ENCODE results near the gene ZNF780A. TPM values are rescaled to one million over a fixed set of nuclear protein-coding genes. Genes with fewer than 3 reads are reported as not detected.

ZNF780A gene
- 15.5 and 18.0 TPM in 2 replicates for polyA plus RNA-seq (2013)

DNA sequence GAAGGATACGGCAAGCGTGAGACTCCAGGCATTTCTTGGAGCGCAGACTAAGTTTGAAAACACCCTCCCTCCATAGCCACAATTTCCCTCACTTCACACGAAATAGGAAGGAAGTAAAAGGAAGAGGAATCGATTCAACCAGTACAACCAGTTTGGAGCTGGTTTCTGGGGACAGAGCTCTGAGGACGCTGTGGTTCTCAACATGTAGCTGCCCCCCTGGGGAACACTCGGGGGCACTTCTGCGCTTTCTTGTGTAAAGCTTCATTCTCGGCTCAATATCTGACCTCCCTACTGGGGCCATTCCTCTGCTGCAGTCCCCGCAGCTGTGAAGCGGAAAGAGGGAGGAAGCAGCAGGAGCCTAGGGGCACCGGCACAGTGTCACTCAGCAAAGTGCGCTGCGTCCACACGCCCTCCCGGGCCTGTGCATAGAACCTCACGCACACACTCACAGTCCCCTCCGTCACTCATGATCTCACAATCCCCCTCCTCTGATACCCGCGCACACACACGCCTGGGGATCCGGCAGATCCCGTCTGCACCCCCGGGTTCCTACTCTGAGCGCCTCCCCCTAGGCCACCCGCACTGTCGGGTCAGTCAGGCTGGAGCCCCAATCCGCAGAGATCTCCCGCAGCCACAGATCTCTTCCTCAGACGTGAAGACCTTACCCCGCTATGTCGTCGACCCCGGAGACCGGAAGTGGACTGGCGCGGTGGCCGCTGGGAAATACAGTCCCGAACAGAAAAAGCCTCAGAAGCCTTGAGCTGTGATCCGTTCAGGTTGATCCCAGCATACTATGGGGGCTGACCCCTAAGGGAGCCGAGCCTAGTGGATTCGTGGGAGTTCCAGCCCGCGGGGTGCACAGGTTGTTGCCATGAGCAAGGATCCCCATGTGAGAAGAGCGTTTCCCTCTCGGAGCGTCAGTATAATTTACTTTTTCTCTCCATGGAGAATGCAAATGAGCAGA lies at the start of gene ZNF780A:
Gene ZNF780A, minus strand, starts transcription at position 703 of the 964 bp plus-strand sequence. CDS start 6,190 bp downstream, outside the sequence.
- H3K4me1 ChIP-seq (ENCODE audit: control insufficient read depth in 1 of 2, insufficient read depth in 2 of 2, low read length in 2 of 2), result peaks cover 0 to 3% of the 10 kb centered on the region in 2 experiments
- H3K4me2 ChIP-seq (ENCODE audit: low read length), result peak within 1 kb of the TSS; percentile 92
- H2BK5ac ChIP-seq (ENCODE audit: low read depth, low read length, poor library complexity), result peak within 1 kb of the TSS; percentile 78
- H3K4ac ChIP-seq (ENCODE audit: low read depth, low read length), result peak within 1 kb of the TSS; percentile 22
- peak within 1 kb of the TSS; percentile 60 for H2BK120ac ChIP-seq (ENCODE audit: insufficient read depth, low read length, poor library complexity)
- H4K12ac ChIP-seq (ENCODE audit: low read depth, low read length), result peak within 1 kb of the TSS; percentile 61
- H3K36me3 ChIP-seq (ENCODE audit: control insufficient read depth in 1 of 2, insufficient read depth in 2 of 2, low read length in 2 of 2), result no peaks in the 10 kb centered on the region
- peak within 1 kb of the TSS; percentile 90 for H4K8ac ChIP-seq (ENCODE audit: low read depth, low read length)
- peaks cover 7% of the 10 kb centered on the region for H3K79me1 ChIP-seq (ENCODE audit: low read length)
- peak within 1 kb of the TSS; percentile 70 for H3K14ac ChIP-seq (ENCODE audit: low read length)
- peak within 1 kb of the TSS; percentile 65 for H4K91ac ChIP-seq (ENCODE audit: low read depth, low read length)
- no peaks in the 10 kb centered on the region for H3K9me3 ChIP-seq (ENCODE audit: insufficient read depth, low read depth, low read length)
- peak within 1 kb of the TSS; percentile 71 for H3K18ac ChIP-seq (ENCODE audit: low read length)
- peak within 1 kb of the TSS; percentile 78 for H3K27ac ChIP-seq (ENCODE audit: low read depth, low read length)
- no peaks in the 10 kb centered on the region for H3K27me3 ChIP-seq (ENCODE audit: insufficient read depth, low read length)
- no peak within 1 kb of the TSS for H2BK12ac ChIP-seq (ENCODE audit: low read length)
- peak within 1 kb of the TSS; percentile 73 for H3K9ac ChIP-seq (ENCODE audit: low read length)
- DNase-seq, result peak; percentile 62 to 70
- peak within 1 kb of the TSS; percentile 7 for H2AK5ac ChIP-seq (ENCODE audit: low read length)
- WGBS (ENCODE audit: extremely low coverage, insufficient coverage, insufficient read length), result no CpG with 5 or more reads among the region's 47 CpGs
- H3K23ac ChIP-seq (ENCODE audit: low read length), result no peak within 1 kb of the TSS
- H2AFZ ChIP-seq (ENCODE audit: insufficient read depth, low read length, poor library complexity), result peak within 1 kb of the TSS; percentile 76
- peaks cover 5% of the 10 kb centered on the region for H3K79me2 ChIP-seq (ENCODE audit: control insufficient read depth, insufficient read depth, low read length, poor library complexity)
- H3K4me3 ChIP-seq (ENCODE audit: low read depth, low read length), result peak within 1 kb of the TSS; percentile 84

- no peak overlapping the region for H2AFZ ChIP-seq (ENCODE audit: insufficient read depth, low read length, poor library complexity)
- no peak overlapping the region for H2AK5ac ChIP-seq (ENCODE audit: low read length)
- no peaks in the 10 kb centered on the region for H3K36me3 ChIP-seq (ENCODE audit: control insufficient read depth in 1 of 2, insufficient read depth in 2 of 2, low read length in 2 of 2)
- no peak overlapping the region for H3K18ac ChIP-seq (ENCODE audit: low read length)
- no peak overlapping the region for H2BK5ac ChIP-seq (ENCODE audit: low read depth, low read length, poor library complexity)
- no peak overlapping the region for H3K23ac ChIP-seq (ENCODE audit: low read length)
- no peaks in the 10 kb centered on the region for H3K27me3 ChIP-seq (ENCODE audit: insufficient read depth, low read length)
- no peak overlapping the region for H4K8ac ChIP-seq (ENCODE audit: low read depth, low read length)
- no peak overlapping the region for H3K4me3 ChIP-seq (ENCODE audit: low read depth, low read length)
- no peaks in the 10 kb centered on the region for H3K9me3 ChIP-seq (ENCODE audit: insufficient read depth, low read depth, low read length)
- DNase-seq, result peak in 1 of 2 donors; percentile 76
- no peak overlapping the region for H2BK120ac ChIP-seq (ENCODE audit: insufficient read depth, low read length, poor library complexity)
- H3K79me1 ChIP-seq (ENCODE audit: low read length), result no peaks in the 10 kb centered on the region
- H3K4ac ChIP-seq (ENCODE audit: low read depth, low read length), result no peak overlapping the region
- H3K4me2 ChIP-seq (ENCODE audit: low read length), result no peak overlapping the region
- no peak overlapping the region for H3K14ac ChIP-seq (ENCODE audit: low read length)
- no peaks in the 10 kb centered on the region for H3K79me2 ChIP-seq (ENCODE audit: control insufficient read depth, insufficient read depth, low read length, poor library complexity)
- H3K27ac ChIP-seq (ENCODE audit: low read depth, low read length), result no peak overlapping the region
- no CpG with 5 or more reads among the region's 7 CpGs for WGBS (ENCODE audit: extremely low coverage, insufficient coverage, insufficient read length)
- H3K4me1 ChIP-seq (ENCODE audit: control insufficient read depth in 1 of 2, insufficient read depth in 2 of 2, low read length in 2 of 2), result no peaks in the 10 kb centered on the region
- H2BK12ac ChIP-seq (ENCODE audit: low read length), result no peak overlapping the region
- no peak overlapping the region for H3K9ac ChIP-seq (ENCODE audit: low read length)
- no peak overlapping the region for H4K12ac ChIP-seq (ENCODE audit: low read depth, low read length)
- H4K91ac ChIP-seq (ENCODE audit: low read depth, low read length), result no peak overlapping the region
Observed at GRCh38 chr19:40139533-40140287, 49.0 kb upstream of the ZNF780A start.

GRCh38 chr19:40136818-40137217 lies 46.1 kb upstream of the ZNF780A start:
- no peak overlapping the region for H3K9ac ChIP-seq (ENCODE audit: low read length)
- no peak overlapping the region for H4K91ac ChIP-seq (ENCODE audit: low read depth, low read length)
- no peak overlapping the region for H3K18ac ChIP-seq (ENCODE audit: low read length)
- no peak overlapping the region for H3K27ac ChIP-seq (ENCODE audit: low read depth, low read length)
- H2BK120ac ChIP-seq (ENCODE audit: insufficient read depth, low read length, poor library complexity), result no peak overlapping the region
- H3K4me2 ChIP-seq (ENCODE audit: low read length), result no peak overlapping the region
- H3K79me1 ChIP-seq (ENCODE audit: low read length), result no peaks in the 10 kb centered on the region
- H2BK5ac ChIP-seq (ENCODE audit: low read depth, low read length, poor library complexity), result no peak overlapping the region
- no peak overlapping the region for H2AK5ac ChIP-seq (ENCODE audit: low read length)
- no peaks in the 10 kb centered on the region for H3K27me3 ChIP-seq (ENCODE audit: insufficient read depth, low read length)
- no peak for DNase-seq
- no peak overlapping the region for H4K12ac ChIP-seq (ENCODE audit: low read depth, low read length)
- no peak overlapping the region for H3K4ac ChIP-seq (ENCODE audit: low read depth, low read length)
- H2AFZ ChIP-seq (ENCODE audit: insufficient read depth, low read length, poor library complexity), result no peak overlapping the region
- H3K4me1 ChIP-seq (ENCODE audit: control insufficient read depth in 1 of 2, insufficient read depth in 2 of 2, low read length in 2 of 2), result no peaks in the 10 kb centered on the region
- H3K79me2 ChIP-seq (ENCODE audit: control insufficient read depth, insufficient read depth, low read length, poor library complexity), result no peaks in the 10 kb centered on the region
- H3K4me3 ChIP-seq (ENCODE audit: low read depth, low read length), result no peak overlapping the region
- no peak overlapping the region for H3K23ac ChIP-seq (ENCODE audit: low read length)
- no peak overlapping the region for H2BK12ac ChIP-seq (ENCODE audit: low read length)
- no peak overlapping the region for H4K8ac ChIP-seq (ENCODE audit: low read depth, low read length)
- H3K14ac ChIP-seq (ENCODE audit: low read length), result no peak overlapping the region
- no peaks in the 10 kb centered on the region for H3K9me3 ChIP-seq (ENCODE audit: insufficient read depth, low read depth, low read length)
- no CpG with 5 or more reads among the region's 5 CpGs for WGBS (ENCODE audit: extremely low coverage, insufficient coverage, insufficient read length)
- no peaks in the 10 kb centered on the region for H3K36me3 ChIP-seq (ENCODE audit: control insufficient read depth in 1 of 2, insufficient read depth in 2 of 2, low read length in 2 of 2)

- H3K27me3 ChIP-seq (ENCODE audit: insufficient read depth, low read length), result no peaks in the 10 kb centered on the region
- H2AFZ ChIP-seq (ENCODE audit: insufficient read depth, low read length, poor library complexity), result no peak overlapping the region
- no peak overlapping the region for H2BK120ac ChIP-seq (ENCODE audit: insufficient read depth, low read length, poor library complexity)
- no peak overlapping the region for H4K8ac ChIP-seq (ENCODE audit: low read depth, low read length)
- no peak overlapping the region for H3K23ac ChIP-seq (ENCODE audit: low read length)
- H3K18ac ChIP-seq (ENCODE audit: low read length), result no peak overlapping the region
- no peaks in the 10 kb centered on the region for H3K79me1 ChIP-seq (ENCODE audit: low read length)
- no peak overlapping the region for H3K4ac ChIP-seq (ENCODE audit: low read depth, low read length)
- DNase-seq, result no peak
- no peak overlapping the region for H3K9ac ChIP-seq (ENCODE audit: low read length)
- no peaks in the 10 kb centered on the region for H3K9me3 ChIP-seq (ENCODE audit: insufficient read depth, low read depth, low read length)
- no peak overlapping the region for H4K91ac ChIP-seq (ENCODE audit: low read depth, low read length)
- no peak overlapping the region for H3K27ac ChIP-seq (ENCODE audit: low read depth, low read length)
- no peak overlapping the region for H2AK5ac ChIP-seq (ENCODE audit: low read length)
- H3K79me2 ChIP-seq (ENCODE audit: control insufficient read depth, insufficient read depth, low read length, poor library complexity), result no peaks in the 10 kb centered on the region
- H3K4me1 ChIP-seq (ENCODE audit: control insufficient read depth in 1 of 2, insufficient read depth in 2 of 2, low read length in 2 of 2), result no peaks in the 10 kb centered on the region
- no peak overlapping the region for H3K4me2 ChIP-seq (ENCODE audit: low read length)
- H2BK5ac ChIP-seq (ENCODE audit: low read depth, low read length, poor library complexity), result no peak overlapping the region
- H2BK12ac ChIP-seq (ENCODE audit: low read length), result no peak overlapping the region
- no peaks in the 10 kb centered on the region for H3K36me3 ChIP-seq (ENCODE audit: control insufficient read depth in 1 of 2, insufficient read depth in 2 of 2, low read length in 2 of 2)
- H3K14ac ChIP-seq (ENCODE audit: low read length), result no peak overlapping the region
- H3K4me3 ChIP-seq (ENCODE audit: low read depth, low read length), result no peak overlapping the region
- H4K12ac ChIP-seq (ENCODE audit: low read depth, low read length), result no peak overlapping the region
Observed at GRCh38 chr19:40134866-40135265, 44.1 kb upstream of the ZNF780A start.
